GM18505 (cell line): Measurements from ENCODE around the gene TRIM47.
"Not testable (repeated sequence)": the region's sequence is repeated elsewhere in the genome, so short reads cannot be mapped to it uniquely, and the experiment has no call there.

Experiments
- ATAC-seq: cut with Tn5 transposase; IDR thresholded peaks from one replicate; pipeline ENCODE4 v1.9.1; 2021; ENCODE audit not compliant: unreplicated experiment
- POLR2A ChIP-seq: IDR thresholded peaks from 4 replicates; pipeline ENCODE4 v1.6.1; 2011; ENCODE audit warnings: borderline replicate concordance; ENCODE audit not compliant: insufficient read depth, insufficient read length; ENCODE audit errors: extremely low read depth

Gene TRIM47

GRCh38 chr17:75875940-75876189 lies 2.5 kb downstream of the TRIM47 start:
- no peak for ATAC-seq
- no peak for TF ChIP-seq POLR2A

GRCh38 chr17:75875182-75875939 lies 3.0 kb downstream of the TRIM47 start:
- ATAC-seq, result no peak
- no peak for TF ChIP-seq POLR2A

GRCh38 chr17:75874323-75875181 lies 3.8 kb downstream of the TRIM47 start:
- ATAC-seq, result no peak

GRCh38 chr17:75873587-75874322 lies 4.6 kb downstream of the TRIM47 start:
- TF ChIP-seq POLR2A, result no peak
- ATAC-seq, result no peak

More at GRCh38 chr17:75874323-75875181, 3.8 kb downstream of the TRIM47 start:
- TF ChIP-seq POLR2A, result no peak

- TF ChIP-seq POLR2A, result no peak
- ATAC-seq, result no peak
Measured at GRCh38 chr17:75872434-75873351, 5.7 kb downstream of the TRIM47 start.

- not testable (repeated sequence) for ATAC-seq
Measured at GRCh38 chr17:75870228-75870627, 8.2 kb downstream of the TRIM47 start.

- no peak for TF ChIP-seq POLR2A
- no peak for ATAC-seq
Measured at GRCh38 chr17:75869282-75870141, 8.9 kb downstream of the TRIM47 start.

GRCh38 chr17:75868730-75869281 lies 9.6 kb downstream of the TRIM47 start:
- ATAC-seq, result not testable (repeated sequence)

GRCh38 chr17:75865404-75866188 lies 12.8 kb downstream of the TRIM47 start:
- not testable (repeated sequence) for ATAC-seq

GRCh38 chr17:75864887-75865286 lies 13.5 kb downstream of the TRIM47 start:
- peak; percentile 31 for ATAC-seq

- ATAC-seq, result peak; percentile 68
- TF ChIP-seq POLR2A, result no peak
Measured at GRCh38 chr17:75864448-75864871, 13.9 kb downstream of the TRIM47 start.
